ENCODE results near the gene PRKAR1B.

GRCh38 chr7:644381-645305 lies 82.4 kb downstream of the PRKAR1B start:
- TF ChIP-seq, protein P1, sequence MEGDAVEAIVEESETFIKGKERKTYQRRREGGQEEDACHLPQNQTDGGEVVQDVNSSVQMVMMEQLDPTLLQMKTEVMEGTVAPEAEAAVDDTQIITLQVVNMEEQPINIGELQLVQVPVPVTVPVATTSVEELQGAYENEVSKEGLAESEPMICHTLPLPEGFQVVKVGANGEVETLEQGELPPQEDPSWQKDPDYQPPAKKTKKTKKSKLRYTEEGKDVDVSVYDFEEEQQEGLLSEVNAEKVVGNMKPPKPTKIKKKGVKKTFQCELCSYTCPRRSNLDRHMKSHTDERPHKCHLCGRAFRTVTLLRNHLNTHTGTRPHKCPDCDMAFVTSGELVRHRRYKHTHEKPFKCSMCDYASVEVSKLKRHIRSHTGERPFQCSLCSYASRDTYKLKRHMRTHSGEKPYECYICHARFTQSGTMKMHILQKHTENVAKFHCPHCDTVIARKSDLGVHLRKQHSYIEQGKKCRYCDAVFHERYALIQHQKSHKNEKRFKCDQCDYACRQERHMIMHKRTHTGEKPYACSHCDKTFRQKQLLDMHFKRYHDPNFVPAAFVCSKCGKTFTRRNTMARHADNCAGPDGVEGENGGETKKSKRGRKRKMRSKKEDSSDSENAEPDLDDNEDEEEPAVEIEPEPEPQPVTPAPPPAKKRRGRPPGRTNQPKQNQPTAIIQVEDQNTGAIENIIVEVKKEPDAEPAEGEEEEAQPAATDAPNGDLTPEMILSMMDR (conservative IDR thresholded peaks at IDR 0.05): no peak
- no peak for TF ChIP-seq EZH2 (IDR thresholded peaks at IDR 0.05; ENCODE audit: low read depth)

Measured in PC-9 (cell line).